ENCODE data around the gene SFMBT1.

DNA sequence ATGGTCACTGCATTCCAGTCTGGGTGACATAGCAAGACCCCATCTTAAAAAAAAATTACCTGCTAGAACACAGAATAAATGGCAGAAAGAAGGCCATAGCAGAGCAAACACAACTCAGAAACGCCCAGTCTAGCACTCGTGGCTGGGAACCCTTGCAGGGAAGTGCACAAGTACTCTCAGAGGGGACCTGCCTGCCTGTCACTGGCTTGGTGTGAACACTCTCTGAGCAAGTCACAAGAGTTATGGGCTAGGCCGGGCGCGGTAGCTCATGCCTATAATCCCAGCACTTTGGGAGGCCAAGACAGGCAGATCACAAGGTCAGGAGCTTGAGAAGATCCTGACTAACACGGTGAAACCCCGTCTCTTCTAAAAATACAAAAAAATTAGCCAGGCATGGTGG lies 17.2 kb downstream of the SFMBT1 start:
- TF ChIP-seq POLR2A (IDR thresholded peaks at IDR 0.05), result no peak
- TF ChIP-seq, protein P1, sequence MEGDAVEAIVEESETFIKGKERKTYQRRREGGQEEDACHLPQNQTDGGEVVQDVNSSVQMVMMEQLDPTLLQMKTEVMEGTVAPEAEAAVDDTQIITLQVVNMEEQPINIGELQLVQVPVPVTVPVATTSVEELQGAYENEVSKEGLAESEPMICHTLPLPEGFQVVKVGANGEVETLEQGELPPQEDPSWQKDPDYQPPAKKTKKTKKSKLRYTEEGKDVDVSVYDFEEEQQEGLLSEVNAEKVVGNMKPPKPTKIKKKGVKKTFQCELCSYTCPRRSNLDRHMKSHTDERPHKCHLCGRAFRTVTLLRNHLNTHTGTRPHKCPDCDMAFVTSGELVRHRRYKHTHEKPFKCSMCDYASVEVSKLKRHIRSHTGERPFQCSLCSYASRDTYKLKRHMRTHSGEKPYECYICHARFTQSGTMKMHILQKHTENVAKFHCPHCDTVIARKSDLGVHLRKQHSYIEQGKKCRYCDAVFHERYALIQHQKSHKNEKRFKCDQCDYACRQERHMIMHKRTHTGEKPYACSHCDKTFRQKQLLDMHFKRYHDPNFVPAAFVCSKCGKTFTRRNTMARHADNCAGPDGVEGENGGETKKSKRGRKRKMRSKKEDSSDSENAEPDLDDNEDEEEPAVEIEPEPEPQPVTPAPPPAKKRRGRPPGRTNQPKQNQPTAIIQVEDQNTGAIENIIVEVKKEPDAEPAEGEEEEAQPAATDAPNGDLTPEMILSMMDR (IDR thresholded peaks at IDR 0.05), result no peak
